ENCODE results near the gene ETV6. TPM values are rescaled to one million over a fixed set of nuclear protein-coding genes. Genes with fewer than 3 reads are reported as not detected.

Gene ETV6
- total and polyA plus RNA-seq, 12 donors, result 2.7 to 33.5 (median 15.2) TPM

DNA sequence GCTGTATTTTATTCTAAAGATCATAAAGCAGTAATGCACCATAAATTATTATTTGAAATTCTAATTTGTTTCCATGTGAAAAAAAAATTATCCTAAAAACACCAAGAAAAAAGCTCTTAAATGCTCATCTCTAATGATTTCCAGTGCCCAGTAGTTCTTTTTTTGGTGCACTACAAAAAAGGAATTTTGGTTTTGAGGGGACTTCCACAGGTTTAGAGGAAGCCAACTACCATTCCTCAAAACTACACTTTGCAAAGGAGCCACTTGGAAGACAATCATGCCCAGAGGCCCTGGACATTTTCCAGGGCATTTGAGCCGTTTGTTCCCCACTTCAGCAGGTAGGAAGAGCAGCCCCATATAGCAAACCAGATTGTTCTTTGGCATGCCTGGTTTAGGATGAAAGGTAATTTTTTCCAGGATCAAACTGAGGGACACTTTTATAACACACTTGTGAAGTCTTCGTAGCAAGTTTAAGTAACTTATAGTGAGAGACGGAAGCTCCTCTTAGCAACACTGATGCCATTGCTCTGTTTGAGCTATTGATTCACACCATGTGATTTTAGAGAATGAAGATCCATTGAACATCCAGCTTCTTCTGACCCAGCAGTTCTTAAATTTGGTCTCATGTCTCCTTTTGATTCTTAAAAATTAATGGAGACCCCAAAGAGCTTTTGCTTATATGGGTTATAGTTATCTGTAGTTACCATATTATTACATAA lies 187.9 kb downstream of the ETV6 start:
- Histone ChIP-seq H3K9me3 (no peaks in the 10 kb centered on the region), H3K27ac (peak overlapping the region in 4 of 10 donors; percentile 5 to 89 (median 78)), H3K4me1 (peaks cover 15 to 88% (median 66%) of the 10 kb centered on the region in 9 donors), H3K36me3 (peaks cover 0 to 23% (median 4%) of the 10 kb centered on the region in 9 donors), H3K27me3 (no peaks in the 10 kb centered on the region), H3K4me3 (no peak overlapping the region)
- WGBS, 2 donors, result 61 to 83% methylated on average over 3 of the region's 3 CpGs
- intact Hi-C loops (cut with DNase I), result loop anchor here in 1 of 10 donors (10.0 kb wide), 1 partner anchor 177 kb away; no protein-coding TSS in a partner anchor
- no peak for DNase-seq
- no peak for ATAC-seq
- TF ChIP-seq, protein P1, sequence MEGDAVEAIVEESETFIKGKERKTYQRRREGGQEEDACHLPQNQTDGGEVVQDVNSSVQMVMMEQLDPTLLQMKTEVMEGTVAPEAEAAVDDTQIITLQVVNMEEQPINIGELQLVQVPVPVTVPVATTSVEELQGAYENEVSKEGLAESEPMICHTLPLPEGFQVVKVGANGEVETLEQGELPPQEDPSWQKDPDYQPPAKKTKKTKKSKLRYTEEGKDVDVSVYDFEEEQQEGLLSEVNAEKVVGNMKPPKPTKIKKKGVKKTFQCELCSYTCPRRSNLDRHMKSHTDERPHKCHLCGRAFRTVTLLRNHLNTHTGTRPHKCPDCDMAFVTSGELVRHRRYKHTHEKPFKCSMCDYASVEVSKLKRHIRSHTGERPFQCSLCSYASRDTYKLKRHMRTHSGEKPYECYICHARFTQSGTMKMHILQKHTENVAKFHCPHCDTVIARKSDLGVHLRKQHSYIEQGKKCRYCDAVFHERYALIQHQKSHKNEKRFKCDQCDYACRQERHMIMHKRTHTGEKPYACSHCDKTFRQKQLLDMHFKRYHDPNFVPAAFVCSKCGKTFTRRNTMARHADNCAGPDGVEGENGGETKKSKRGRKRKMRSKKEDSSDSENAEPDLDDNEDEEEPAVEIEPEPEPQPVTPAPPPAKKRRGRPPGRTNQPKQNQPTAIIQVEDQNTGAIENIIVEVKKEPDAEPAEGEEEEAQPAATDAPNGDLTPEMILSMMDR (IDR thresholded peaks at IDR 0.05), result no peak

DNA sequence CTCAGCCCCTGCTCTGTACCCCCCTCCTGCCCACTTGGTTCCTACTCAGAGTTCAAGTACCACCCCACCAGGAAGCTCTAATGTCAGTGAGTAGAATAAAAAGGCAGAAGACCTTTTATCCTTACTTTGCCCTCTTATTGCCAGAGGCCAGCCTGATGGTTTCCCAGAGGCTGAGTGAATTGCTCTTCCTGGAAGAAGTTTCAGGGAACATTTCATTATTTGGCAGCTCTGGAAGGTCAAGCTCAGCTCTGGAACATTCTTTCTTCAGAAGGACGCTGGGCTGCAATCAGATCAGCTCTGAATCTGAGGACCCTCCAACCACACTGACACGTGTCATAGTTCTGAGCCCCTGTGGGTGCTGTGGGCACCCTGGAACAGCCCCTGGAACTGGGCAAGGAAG lies 188.9 kb downstream of the ETV6 start:
- intact Hi-C loops (cut with DNase I), result loop anchor here in 1 of 10 donors (10.0 kb wide), 1 partner anchor 176 kb away; no protein-coding TSS in a partner anchor
- 33 to 51% methylated on average over 2 of the region's 2 CpGs for WGBS, 2 donors
- H3K4me3 ChIP-seq, result no peak overlapping the region
- no peaks in the 10 kb centered on the region for H3K9me3 ChIP-seq
- peak in 5 of 8 donors; percentile 8 to 65 (median 21) for ATAC-seq
- H3K27ac ChIP-seq, result peak overlapping the region in 9 of 10 donors; percentile 19 to 89 (median 76)
- no peaks in the 10 kb centered on the region for H3K27me3 ChIP-seq
- peaks cover 0 to 33% (median 4%) of the 10 kb centered on the region in 9 donors for H3K36me3 ChIP-seq
- no peak for DNase-seq
- peaks cover 14 to 78% (median 64%) of the 10 kb centered on the region in 9 donors for H3K4me1 ChIP-seq
- TF ChIP-seq, protein P1 (IDR thresholded peaks at IDR 0.05), result no peak

DNA sequence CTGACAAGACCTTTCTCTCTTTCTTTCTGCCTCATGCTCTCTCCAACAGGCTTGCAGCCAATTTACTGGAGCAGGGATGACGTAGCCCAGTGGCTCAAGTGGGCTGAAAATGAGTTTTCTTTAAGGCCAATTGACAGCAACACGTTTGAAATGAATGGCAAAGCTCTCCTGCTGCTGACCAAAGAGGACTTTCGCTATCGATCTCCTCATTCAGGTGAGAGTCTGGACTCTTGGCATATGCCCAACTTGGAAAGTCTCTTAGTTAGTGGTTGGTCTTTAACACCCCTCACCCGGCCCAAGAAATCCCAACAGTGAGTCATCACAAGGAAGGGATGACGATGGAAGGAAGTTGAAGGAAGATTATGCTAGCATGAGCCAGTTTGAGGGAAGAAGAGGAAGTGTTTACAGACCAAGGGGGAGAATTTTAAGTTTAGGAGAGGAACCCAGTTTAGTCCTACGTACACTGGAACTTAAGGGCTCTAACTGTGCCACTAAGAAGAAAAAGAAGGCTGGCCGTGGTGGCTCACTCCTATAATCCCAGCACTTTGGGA lies 189.7 kb downstream of the ETV6 start:
- Histone ChIP-seq H3K4me1 (peaks cover 14 to 70% (median 57%) of the 10 kb centered on the region in 9 donors), H3K27ac (peak overlapping the region in 9 of 10 donors; percentile 19 to 89 (median 76)), H3K36me3 (peaks cover 0 to 41% (median 4%) of the 10 kb centered on the region in 9 donors), H3K9me3 (no peaks in the 10 kb centered on the region), H3K4me3 (no peak overlapping the region), H3K27me3 (no peaks in the 10 kb centered on the region)
- intact Hi-C loops (cut with DNase I), result loop anchor here in 1 of 10 donors (10.0 kb wide), 1 partner anchor 176 kb away; no protein-coding TSS in a partner anchor
- 46 to 52% methylated on average over 8 of the region's 8 CpGs for WGBS, 2 donors
- TF ChIP-seq, protein P1 (IDR thresholded peaks at IDR 0.05), result no peak
- ATAC-seq (peak; percentile 61 to 79 (median 72)), DNase-seq (peak in 1 of 2 donors; percentile 57)

DNA sequence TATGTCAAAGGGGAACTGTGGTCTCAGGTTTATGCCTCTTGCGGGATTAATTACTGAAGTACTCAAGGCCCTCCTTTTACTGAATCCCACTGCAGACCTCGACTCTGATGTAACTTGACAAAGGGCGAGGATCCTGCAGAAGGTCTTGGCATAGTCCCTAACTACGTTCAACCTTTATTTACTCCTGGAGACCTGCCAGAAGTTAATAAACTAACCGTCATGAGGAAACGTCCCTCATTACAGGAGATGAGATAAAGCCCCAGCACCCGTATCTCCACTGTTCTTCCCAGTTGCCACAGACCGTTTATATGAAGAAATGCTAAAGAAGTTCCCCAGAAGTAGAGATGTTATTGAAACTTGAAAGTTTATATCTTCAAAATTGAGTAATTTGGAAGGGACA lies 190.9 kb downstream of the ETV6 start:
- ATAC-seq (peak in 1 of 8 donors; percentile 4), DNase-seq (no peak)
- Histone ChIP-seq H3K36me3 (peaks cover 0 to 53% (median 4%) of the 10 kb centered on the region in 9 donors), H3K4me1 (peaks cover 11 to 58% (median 45%) of the 10 kb centered on the region in 9 donors), H3K4me3 (no peak overlapping the region), H3K27ac (peak overlapping the region in 4 of 10 donors; percentile 67 to 89 (median 78)), H3K9me3 (no peaks in the 10 kb centered on the region), H3K27me3 (no peaks in the 10 kb centered on the region)
- TF ChIP-seq, protein P1 (IDR thresholded peaks at IDR 0.05), result no peak
- WGBS, 2 donors, result 35 to 38% methylated on average over 8 of the region's 8 CpGs
- intact Hi-C loops (cut with DNase I), result no loop called here
